Astrocyte (in vitro differentiated cells and primary cell): ENCODE data around the gene PRRT2.

ENCODE experiments used
- EZH2 ChIP-seq: IDR thresholded peaks from 2 replicates; pipeline ENCODE4 v1.6.1; 2012; ENCODE audit warnings: mild to moderate bottlenecking, low read length, inconsistent platforms; ENCODE audit not compliant: insufficient read depth
- TF ChIP-seq, protein P1 (sequence below): IDR thresholded peaks from 2 replicates; pipeline ENCODE4 v1.5.1; 2011; ENCODE audit warnings: low read depth, mild to moderate bottlenecking, inconsistent platforms, low read length, moderate library complexity; ENCODE audit not compliant: insufficient read depth

- TF ChIP-seq, protein P1, sequence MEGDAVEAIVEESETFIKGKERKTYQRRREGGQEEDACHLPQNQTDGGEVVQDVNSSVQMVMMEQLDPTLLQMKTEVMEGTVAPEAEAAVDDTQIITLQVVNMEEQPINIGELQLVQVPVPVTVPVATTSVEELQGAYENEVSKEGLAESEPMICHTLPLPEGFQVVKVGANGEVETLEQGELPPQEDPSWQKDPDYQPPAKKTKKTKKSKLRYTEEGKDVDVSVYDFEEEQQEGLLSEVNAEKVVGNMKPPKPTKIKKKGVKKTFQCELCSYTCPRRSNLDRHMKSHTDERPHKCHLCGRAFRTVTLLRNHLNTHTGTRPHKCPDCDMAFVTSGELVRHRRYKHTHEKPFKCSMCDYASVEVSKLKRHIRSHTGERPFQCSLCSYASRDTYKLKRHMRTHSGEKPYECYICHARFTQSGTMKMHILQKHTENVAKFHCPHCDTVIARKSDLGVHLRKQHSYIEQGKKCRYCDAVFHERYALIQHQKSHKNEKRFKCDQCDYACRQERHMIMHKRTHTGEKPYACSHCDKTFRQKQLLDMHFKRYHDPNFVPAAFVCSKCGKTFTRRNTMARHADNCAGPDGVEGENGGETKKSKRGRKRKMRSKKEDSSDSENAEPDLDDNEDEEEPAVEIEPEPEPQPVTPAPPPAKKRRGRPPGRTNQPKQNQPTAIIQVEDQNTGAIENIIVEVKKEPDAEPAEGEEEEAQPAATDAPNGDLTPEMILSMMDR = no peak
- no peak for TF ChIP-seq EZH2
These were observed 45.4 kb upstream of the PRRT2 start for GRCh38 chr16:29766571-29766970.
